ENCODE data around the gene ZEB2. TPM values are rescaled to one million over a fixed set of nuclear protein-coding genes. Genes with fewer than 3 reads are reported as not detected.

ZEB2 gene
- total RNA-seq, 1 donor from 2014 or later: 23.8 TPM

DNA sequence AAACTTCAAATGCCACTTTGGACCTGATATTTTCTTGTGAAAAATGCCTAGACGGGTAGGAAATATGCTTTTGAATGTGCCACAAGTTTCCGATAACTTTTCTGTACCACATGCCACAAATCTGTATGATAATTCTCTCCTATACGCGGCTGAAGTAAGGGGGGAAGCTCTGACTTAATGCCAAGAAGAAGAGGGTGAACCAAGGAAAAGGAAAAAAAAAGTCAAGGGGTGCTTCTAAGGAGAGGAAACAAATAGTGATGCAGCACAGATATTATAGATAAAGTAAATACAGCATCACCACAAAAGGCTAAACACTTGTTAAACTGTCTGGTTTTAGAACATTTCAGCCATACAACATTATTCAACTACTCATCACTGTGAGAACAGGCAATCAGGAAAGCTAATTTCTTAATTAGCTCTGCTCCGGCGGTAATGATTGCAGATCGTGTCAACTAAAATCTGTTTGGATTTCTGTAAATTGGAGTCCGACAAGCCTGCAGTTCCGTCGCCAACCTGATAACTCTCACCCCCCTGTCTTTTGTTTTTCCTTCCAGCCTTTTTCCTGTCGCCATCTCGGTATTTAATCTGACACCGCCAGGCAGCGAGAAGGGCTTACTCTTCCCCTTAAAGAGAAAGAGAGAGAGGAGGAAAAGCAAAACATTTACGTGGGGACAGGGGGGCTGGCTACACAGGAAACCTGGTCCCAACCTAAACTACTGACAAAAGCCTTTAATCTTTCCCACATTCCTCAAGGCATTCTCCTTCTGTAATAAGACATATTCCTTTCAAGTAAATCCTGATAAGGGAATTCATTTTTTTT, 67.5 kb downstream of the ZEB2 start:
- peak; percentile 38 for DNase-seq (ENCODE audit: low read depth)

DNA sequence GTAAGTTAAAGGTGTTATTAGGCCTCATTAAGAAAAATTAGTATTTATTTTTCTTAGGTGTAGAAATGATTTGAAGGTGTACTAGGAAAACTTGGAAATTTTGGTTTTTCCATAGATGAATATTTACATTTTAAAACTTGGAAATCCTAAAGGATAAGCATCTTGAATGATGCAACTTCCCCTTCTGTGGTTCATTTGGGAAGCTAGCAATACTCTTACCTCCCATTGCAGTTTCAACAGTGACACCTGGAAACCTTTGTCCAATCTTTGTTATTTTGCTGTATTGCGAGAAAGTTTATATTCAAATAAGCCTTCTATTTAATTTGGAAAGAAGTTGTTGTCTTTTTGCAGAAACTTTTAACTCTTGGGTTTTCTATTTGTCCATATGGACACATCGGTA, 68.5 kb downstream of the ZEB2 start:
- no peak for DNase-seq (ENCODE audit: low read depth)

DNA sequence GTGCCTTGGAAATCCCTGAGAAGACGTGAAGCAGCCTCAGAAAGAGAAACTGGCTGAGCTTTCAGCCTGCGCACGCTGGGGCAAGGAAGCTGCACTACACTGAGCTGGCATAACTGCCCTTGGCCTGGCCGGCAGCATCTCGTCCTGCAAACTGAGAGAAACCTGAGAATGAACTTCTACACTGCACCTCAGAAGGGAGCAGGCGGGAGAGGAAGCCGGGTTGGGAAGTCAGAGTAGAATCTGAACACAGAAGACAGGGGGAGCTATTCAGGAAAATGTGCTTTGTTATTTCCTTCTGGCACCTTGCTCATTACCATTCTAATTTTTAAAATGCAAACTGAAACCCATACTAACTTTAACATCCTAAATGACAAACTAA, 70.9 kb downstream of the ZEB2 start:
- DNase-seq (ENCODE audit: low read depth): peak; percentile 45

DNA sequence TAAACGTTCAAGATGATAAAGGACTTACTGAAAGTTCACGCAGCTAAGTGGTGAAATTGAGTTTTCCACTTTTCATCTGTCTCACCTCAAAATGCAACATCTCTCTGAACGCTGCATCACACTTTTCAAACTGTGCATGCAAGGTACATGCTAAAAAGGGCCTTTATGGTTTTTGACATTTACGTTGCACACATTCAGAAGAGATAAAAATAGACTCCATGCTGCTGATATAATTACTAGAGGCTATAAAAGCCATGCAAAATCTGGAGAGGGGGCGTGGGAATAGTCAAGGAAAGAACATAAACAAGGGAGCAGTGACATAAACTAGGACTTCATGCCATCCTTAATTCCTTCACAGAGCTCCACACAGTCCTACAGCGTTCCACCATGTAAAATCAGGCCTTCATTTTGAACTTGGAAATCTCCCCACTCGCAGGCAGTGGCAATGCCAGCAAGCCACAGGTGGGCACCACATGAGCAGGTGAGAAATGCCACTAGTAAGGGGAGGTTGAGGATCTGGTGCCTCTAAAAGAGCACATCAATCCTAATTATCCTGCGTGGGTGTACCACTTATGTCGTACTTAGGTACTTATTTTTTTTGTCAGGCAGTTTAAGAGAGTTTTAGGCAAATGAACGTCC, 71.4 kb downstream of the ZEB2 start:
- no peak for DNase-seq (ENCODE audit: low read depth)

DNA sequence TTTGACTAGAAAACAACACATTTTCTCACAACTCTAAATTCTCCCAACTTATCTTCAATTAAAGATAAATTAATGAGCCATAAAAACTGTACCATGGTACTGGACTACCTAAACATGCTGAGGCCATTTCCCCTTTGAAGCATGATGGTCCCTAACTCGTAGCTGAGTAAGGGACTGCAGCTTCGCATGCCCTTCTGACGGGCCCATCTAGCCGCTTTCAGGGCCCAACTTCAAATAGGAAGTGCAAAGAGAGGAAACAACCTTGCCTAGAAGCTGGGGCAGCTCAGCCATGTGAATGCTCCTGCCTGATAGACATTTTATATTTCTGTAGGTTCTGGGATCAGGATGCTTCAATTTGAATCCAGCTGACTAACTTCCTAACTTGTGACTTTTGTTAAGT, 72.4 kb downstream of the ZEB2 start:
- DNase-seq (ENCODE audit: low read depth): no peak

DNA sequence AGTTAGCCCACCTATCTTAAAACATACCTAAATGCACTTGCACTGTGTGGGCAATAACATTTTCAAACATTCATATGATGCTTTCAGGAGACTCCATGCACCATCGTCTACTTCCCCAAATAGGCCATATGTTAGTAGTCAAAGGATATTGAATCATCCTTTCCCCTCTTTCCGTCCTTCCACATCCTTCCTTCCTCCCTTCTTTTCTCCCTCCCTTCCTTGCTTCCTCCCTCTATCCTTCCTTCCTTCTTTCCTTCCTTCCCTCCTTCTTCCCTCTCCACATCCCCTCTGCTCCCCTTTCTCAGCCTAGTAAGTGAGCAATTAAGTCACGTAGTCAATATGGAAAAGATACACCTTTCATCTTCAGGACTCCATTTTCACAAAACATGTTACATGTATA, 73.8 kb downstream of the ZEB2 start:
- DNase-seq (ENCODE audit: low read depth): no peak

DNA sequence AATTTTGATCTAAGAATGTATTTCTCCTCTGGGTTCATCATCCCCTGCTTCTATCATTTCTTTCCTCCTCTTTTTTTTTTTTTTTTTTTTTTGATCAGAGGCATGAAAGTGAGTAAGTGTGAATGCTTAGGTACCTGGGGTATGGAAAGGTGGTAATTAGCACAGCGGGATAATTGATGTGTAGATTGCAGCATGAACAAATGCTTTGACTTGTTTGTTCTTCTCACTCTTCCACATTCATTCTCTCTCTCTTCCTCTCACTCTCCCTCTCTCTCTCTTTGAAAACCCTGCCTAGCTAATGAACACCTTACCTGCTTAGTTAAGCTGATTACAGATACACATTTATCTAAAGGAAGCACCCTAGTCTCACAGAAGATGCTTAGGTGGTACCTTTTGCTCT, 74.7 kb downstream of the ZEB2 start:
- no peak for DNase-seq (ENCODE audit: low read depth)

DNA sequence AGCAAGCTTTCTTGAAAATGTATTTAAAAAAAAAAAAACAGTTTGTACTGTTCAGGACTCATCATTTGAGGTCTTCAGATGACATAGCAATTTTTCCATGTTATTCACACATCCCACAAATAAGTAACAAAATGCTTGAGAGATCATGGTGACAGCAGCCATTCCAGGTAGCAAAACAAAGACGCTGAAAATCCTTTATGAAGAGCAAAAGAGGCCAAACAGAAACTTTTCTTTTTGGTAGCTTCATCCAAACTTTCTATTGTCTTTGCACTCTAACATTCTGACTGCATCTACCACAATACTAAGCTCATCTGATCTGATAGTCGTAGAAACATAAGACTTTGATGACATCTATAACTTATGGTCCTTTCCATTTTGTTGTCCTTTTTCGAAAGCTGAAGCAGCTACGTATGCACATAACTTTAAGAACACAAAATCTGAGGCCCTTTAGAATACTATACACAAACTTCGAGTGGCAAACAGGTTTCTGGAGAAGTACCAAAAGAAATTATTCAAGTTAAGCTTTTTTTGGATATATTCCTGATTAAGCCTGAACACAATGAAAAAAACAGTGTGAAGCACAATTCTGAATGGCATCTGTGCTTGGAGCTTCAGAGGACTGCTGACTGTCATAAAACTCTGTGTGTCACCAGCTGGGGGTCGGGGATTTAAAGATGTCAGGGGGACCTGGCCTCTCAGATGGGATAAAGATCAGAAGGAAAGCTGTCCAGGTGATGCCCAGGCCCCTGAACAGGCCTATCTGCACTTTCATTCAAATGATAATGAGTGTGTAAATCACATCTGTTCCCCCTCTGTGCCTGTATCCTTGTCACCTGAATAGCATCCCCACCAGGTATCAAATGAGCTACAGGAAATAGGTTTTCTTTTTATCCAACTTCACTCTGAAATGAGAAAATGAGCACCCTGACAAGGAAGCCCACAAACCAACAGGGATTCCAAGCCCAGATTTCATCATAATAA, 75.8 kb downstream of the ZEB2 start:
- DNase-seq (ENCODE audit: low read depth): no peak

DNA sequence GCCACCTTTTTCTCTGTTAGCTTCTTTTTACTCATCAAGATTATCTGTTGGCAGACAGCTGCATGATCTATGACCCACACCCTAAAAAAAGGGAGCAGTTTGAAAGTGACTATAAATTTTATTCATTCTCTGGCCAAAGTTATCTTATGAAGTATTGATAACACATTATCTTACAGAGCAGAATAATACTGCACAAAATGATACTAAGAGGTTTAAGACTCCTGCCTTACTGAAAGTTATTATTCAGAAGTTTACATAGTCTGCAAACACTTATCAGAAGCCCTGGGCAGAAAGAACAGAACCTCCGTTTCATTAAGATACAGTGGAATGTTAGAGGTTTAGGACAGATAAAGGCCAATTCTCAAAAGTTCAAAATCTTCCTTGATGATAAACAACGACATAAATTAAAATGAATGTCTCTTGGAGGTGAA, 78.2 kb downstream of the ZEB2 start:
- no peak for DNase-seq (ENCODE audit: low read depth)

DNA sequence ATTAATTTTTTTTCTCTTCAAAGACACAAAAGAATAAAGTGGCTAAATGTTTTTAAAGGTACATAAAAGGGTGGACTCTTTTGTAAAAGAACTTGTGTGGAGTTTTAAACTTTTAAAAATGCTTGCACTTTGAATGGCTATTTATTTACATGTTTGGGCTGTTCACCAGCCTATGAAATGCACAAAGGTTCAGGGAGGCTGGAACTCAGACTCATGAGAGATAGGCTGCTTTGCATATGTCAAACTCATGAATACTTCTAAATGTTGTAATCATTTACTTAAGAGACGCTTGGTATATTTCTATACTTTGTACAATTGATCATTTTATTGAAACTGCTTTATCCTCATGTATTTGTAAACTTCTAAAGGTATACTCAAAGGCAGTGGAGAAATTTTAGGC, 79.9 kb downstream of the ZEB2 start:
- DNase-seq (ENCODE audit: low read depth): no peak

DNA sequence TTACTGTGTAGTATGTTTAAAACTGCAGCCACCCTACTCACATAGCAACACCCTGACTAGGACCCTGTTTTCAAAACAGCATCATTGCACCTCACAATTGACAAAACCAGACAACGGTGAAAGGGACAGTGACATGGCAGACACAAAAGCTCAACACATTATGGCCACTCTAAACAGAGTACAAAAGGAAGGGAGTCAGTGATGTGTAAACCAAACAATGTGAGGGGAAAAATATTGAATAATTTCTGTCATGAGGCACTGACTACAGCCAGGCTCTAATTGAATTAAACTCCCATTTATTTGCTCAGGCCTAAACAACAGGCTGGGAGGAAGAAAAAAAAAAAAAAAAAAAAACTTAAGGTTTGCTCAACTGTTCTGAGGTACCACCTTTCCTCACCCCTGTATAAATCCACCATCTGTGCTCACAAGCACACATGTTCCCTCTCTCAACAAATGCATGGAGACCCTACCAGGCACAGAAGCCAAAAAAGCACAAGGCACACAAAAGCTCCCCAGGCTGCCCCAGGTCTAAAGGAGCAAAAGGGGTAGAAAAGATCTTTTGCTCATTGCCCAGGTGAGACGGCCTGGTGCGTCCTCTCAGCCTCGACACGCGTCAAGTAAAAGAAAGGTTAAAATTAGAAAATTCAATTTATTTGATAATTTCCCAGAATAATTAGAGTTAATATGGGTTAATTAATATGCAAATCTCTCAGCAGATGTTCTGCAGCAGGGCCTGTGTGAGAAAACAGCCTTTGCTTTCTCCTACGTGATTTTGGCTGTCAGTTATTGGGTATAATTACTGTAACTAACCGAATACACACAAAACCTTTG, 80.9 kb downstream of the ZEB2 start:
- DNase-seq (ENCODE audit: low read depth): no peak

DNA sequence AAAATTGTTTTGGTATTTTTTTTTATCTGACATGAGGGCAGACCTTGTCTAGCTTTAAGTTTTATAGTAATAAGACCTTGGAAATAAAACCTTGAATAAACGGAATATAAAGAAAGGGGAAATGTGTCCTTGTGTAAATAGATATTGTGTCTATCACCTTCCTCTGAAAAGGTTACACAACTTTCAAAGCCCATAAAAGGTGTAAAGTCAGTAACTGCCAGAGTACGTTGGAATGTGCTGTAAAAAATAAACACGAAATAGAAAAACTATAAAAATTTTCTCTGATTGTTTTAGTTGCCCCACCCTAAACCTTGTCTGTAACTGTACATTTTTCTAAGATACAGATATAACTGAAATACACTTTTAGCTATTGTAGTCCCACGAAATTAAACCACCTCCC, 82.3 kb downstream of the ZEB2 start:
- DNase-seq (ENCODE audit: low read depth): no peak

DNA sequence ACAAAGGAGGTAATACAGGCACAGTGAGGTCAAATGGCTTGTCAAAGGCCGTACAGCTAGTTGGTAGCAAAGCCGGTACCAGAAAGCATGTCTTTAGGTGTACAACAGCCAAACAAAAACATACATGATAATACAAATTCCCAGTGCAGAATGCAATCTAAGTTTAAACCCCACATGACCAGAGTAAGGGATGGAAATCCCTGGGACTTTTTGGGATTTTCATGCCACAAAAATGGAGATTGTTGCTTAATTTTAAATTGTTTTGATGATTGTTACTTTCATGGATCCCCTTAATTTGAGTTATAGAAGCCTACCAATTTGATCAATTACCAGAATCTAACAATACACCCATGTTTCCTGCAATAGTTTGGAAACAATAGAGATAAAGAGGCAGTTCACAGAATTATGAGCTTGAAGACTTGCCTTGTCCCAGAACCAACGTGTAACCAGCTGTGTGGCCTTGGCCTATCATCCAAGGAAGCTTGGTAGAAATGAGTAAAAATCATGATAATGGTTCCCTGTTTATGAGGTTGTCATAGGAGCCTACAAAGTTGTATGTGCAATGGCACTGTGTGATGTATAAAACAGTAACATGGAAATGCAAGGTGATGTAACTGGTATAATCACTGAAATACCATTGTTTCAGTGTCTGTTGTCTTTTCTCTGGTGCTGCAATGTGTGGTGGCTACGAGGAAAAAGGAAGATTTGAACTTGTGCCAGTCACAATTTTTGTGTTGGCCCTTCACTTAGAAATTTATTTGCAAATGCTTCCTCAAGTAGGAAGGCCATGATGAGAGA, 85.3 kb downstream of the ZEB2 start:
- no peak for DNase-seq (ENCODE audit: low read depth)

DNA sequence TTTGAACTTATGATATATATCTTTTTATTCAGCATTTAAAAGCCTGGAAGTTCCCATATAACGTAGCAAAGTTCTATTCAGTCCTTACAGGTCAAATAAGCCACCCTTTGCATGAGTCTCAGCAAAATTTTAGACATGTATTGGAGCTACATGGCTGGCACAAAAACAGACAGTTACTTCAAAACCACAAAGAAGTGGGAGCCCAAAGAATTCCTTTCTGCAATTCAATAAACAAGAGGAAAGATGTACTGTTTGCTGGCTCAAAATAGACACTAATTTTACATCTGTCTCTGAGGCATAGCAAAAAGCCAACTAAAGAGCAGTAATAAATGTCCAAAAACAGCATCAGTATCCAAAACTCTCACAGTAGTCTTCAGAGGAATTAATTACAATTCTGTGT, 87.0 kb downstream of the ZEB2 start:
- DNase-seq (ENCODE audit: low read depth): no peak

DNA sequence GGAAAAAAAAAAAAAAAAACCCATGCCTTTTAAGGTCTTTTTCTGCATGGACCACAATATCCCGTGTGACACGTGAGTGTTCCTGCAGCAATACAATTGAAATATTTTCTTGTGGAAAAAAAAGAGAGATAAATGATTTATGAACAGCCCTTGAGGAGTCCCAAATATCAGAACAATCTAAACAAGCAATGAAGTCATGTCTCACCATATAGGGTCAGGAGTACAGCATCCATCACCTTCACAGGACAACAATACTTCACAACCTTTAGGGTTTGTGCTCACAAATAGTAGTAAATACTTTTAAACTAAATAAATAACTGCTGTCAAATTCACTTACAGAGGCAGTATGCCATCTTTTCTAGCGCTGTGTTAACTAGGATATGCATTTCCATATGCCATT, 87.9 kb downstream of the ZEB2 start:
- no peak for DNase-seq (ENCODE audit: low read depth)

DNA sequence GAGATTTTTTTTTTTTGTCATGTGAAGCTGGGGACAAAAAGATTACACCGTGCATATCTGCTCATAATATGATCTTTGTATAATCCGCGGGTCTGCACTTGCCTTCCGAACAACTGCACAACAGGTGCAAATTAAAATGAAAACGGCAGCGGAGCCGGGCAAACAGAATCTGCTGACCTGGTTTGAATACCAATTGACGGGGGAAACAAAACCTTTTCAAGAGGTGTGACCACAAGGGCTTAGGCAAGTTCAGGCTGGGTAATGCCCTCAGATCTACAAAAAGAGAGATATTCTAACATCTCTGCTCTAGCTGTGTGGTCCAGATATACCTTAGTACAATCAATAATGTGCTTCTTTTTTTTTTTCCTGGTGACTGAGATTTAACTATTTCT, 88.5 kb downstream of the ZEB2 start:
- no peak for DNase-seq (ENCODE audit: low read depth)

DNA sequence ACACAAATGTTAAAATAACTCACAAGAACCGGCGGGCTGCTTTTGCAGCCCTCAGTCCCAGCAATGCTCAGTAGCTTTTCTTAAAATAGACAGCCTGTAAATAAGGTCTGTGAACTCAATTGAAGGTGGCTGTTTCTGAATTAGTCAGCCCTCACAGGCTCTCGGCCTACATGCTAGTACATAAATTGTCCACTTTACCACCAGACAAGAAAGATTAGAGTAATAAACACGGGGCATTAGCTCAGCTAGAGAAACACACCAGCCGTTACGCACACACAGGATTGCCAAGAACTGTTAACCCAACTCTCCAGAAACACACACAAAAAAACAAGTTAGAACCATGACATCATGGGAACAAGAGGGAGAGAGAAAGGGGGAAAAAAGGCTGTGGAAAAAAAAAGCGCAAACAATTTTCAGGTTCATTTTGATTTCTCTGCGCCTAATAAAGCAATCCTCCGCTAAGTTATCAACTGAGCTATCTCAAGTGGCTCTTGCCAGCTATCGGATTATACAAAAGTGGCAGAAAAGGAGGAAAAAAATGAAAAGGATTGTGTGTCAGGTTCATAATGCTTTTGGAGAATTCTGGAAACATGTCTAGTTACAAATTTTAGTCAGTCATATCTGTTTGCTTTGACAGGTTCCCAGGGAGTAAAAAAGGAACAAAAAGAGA, 89.1 kb downstream of the ZEB2 start:
- DNase-seq (ENCODE audit: low read depth): peak; percentile 41

DNA sequence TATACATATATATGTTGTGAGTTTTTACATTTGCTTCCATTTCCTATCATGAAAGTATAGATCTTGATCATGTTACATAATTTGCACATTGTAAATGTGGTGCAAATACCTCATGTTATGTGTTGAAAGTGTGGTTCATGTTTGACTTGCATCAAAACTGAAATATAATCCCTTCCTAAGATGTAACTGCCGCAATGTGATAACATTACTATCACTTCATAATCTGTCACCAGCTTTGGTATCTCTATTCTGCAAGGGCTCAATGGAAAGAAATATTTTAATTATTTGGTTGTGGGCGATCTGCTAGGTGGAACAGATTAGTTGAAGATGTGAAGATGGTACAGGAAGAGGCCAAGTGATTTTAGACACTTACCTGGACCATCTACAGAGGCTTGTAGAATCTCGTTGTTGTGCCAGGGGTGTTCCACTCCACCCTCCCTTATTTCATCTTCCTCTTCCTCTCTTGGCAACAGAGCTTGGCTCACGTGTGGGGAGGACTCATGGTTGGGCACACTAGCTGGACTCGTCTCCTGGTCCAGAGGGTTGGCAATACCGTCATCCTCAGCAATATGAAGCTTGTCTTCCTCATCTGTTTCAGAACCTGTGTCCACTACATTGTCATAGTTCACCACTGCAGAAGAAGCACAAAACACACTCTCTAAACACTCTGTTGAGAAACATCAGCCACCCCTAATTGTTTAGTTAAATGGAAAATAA, 90.4 kb downstream of the ZEB2 start:
- DNase-seq (ENCODE audit: low read depth): no peak

DNA sequence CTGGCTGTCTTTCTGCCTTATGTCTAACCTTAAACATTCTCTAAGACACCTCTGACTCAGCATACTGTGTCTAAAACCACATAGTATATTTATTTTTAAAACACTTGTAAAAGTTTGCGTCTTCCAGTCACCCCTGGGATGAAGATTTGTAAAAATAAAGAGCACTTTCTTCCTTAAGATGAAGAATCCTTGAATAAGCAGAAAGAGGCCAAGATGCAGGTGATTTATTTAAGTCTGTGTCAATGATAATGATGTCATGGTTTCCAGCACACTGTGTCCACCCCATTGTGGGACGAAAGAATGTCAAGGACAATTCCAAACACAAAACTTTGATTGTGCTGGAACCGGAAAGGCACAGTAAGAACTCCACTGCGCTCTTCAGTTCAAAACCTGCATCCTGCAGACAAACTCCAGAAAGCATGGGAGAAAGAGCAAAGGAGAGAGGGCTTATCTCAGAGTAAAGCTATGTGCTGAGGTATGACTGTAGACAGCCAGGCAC, 92.9 kb downstream of the ZEB2 start:
- DNase-seq (ENCODE audit: low read depth): peak; percentile 19

Data from renal cortical epithelial cell (primary cell).